ENCODE results near the gene CHCHD3. TPM values are rescaled to one million over a fixed set of nuclear protein-coding genes. Genes with fewer than 3 reads are reported as not detected.
A peak's percentile ranks its signal among the peaks of the same experiment; 100 is the strongest.

CHCHD3 gene
- total RNA-seq, 2 donors from 2014 or later: 29.8 to 33.0 TPM

DNA sequence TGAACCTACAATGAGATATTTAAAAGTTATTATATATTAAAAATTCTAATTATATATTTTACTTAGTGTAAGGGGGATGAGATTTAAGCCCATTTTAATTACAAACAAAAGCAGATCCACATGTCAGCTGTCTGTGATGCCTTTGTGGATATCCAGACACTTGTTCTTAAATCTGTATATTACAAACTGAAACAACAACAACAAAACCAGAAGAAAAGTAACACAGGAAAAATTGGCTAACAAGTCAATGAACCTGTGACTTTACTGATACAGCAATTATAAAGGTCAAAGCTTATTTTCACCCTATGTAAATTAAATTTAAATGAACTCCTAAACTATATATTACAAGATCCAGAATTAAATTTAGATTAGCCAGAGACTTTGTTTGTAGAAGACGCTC lies 222.7 kb downstream of the CHCHD3 start:
- H3K9me3 ChIP-seq (ENCODE audit: control insufficient read depth, low read length, poor library complexity, severe bottlenecking): no peaks in the 10 kb centered on the region
- no peak for ATAC-seq
- H3K27me3 Mint-ChIP-seq: no peaks in the 10 kb centered on the region
- H3K4me1 Mint-ChIP-seq: peaks cover 5% of the 10 kb centered on the region
- H3K4me3 Mint-ChIP-seq: no peak overlapping the region
- H3K36me3 Mint-ChIP-seq (ENCODE audit: low read depth): peaks cover 7% of the 10 kb centered on the region
- no peak overlapping the region for H3K27ac Mint-ChIP-seq
- DNase-seq: no peak

DNA sequence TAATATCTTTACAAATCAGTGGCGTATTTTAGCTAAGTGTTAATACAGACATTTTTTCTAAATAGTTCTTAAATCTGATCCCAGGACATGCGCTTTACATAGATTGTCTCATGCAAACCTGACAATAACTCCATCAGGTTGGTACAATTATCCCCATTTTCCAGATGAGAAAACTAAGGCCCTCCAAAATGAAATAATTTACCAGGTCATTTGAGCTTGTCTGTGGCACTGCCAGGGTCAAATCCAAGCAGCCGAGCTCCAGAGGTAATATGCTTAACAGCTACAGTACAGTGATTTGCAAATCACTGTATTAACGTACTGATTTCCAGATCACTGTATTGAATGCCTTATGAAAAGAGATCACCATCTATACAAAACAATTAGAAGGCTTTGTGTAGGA lies 223.1 kb downstream of the CHCHD3 start:
- no peak overlapping the region for H3K4me3 Mint-ChIP-seq
- no peaks in the 10 kb centered on the region for H3K9me3 ChIP-seq (ENCODE audit: control insufficient read depth, low read length, poor library complexity, severe bottlenecking)
- peak overlapping the region; percentile 29 for H3K27ac Mint-ChIP-seq
- peaks cover 5% of the 10 kb centered on the region for H3K4me1 Mint-ChIP-seq
- no peaks in the 10 kb centered on the region for H3K27me3 Mint-ChIP-seq
- no peak for DNase-seq
- peaks cover 7% of the 10 kb centered on the region for H3K36me3 Mint-ChIP-seq (ENCODE audit: low read depth)
- no peak for ATAC-seq

DNA sequence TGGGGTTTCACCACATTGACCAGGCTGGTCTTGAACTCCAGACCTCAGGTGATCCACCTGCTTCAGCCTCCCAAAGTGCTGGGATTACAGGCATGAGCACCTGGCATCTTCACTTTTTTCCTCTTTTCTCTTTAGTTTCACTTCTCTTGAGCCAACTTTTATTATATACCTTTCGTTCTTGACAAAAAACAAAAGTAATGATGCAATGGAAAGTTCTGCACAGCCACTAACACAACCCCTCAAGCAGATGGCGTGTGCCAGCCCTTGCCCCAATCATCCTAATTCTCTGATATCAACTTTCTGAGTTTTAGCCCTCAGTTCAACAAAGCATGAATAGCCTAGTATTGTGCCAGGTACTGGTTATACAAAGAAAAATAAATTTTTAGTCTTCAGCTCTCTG lies 223.6 kb downstream of the CHCHD3 start:
- Mint-ChIP-seq H3K27me3 (no peaks in the 10 kb centered on the region), H3K4me1 (peaks cover 5% of the 10 kb centered on the region), H3K27ac (peak overlapping the region; percentile 29), H3K36me3 (ENCODE audit: low read depth) (peaks cover 7% of the 10 kb centered on the region), H3K4me3 (no peak overlapping the region)
- H3K9me3 ChIP-seq (ENCODE audit: control insufficient read depth, low read length, poor library complexity, severe bottlenecking): no peaks in the 10 kb centered on the region
- ATAC-seq: no peak
- DNase-seq: no peak

DNA sequence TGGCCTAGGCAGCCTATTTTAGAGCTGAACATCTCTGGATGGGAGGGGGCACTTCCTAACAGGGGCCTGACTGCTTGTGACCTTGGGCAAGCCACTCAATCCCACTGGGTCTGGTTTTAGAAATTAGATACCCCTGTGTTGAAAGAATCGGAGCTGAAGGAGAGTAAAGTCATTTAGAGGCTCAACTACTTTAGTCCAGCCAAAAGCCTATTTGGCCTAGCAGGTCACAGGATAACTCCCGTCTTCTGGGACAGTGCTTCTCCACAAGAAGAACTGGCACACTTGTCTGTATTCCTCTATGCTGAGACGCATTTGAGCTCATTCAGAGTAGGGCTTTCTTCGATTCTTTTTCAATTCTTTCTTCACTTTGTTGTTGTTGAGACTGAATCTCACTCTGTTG lies 224.2 kb downstream of the CHCHD3 start:
- no peak for ATAC-seq
- Mint-ChIP-seq H3K4me1 (peaks cover 5% of the 10 kb centered on the region), H3K27ac (no peak overlapping the region), H3K36me3 (ENCODE audit: low read depth) (peaks cover 5% of the 10 kb centered on the region), H3K27me3 (no peaks in the 10 kb centered on the region), H3K4me3 (no peak overlapping the region)
- no peak for DNase-seq
- no peaks in the 10 kb centered on the region for H3K9me3 ChIP-seq (ENCODE audit: control insufficient read depth, low read length, poor library complexity, severe bottlenecking)

DNA sequence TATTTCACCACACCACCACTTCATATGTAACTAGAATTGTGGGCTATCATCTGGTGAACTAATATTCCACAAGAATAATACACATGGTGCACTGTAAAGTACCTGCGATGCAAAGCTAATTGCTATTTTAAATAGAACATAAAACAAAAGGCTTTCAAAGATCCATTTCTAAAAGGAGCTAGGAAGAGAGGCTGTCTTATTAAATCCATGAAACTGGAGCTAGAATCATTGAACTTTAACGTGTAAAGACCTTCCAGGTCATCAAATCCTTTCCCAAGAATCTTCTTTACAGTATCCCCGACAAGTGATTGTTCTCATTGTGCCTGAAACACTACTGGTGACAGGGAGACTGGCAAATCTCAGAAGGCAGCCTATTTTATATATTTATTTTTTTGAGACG lies 224.9 kb downstream of the CHCHD3 start:
- Mint-ChIP-seq H3K4me3 (no peak overlapping the region), H3K4me1 (peaks cover 5% of the 10 kb centered on the region), H3K27ac (no peak overlapping the region), H3K36me3 (ENCODE audit: low read depth) (peaks cover 5% of the 10 kb centered on the region), H3K27me3 (no peaks in the 10 kb centered on the region)
- DNase-seq (no peak), ATAC-seq (no peak)
- H3K9me3 ChIP-seq (ENCODE audit: control insufficient read depth, low read length, poor library complexity, severe bottlenecking): no peaks in the 10 kb centered on the region

DNA sequence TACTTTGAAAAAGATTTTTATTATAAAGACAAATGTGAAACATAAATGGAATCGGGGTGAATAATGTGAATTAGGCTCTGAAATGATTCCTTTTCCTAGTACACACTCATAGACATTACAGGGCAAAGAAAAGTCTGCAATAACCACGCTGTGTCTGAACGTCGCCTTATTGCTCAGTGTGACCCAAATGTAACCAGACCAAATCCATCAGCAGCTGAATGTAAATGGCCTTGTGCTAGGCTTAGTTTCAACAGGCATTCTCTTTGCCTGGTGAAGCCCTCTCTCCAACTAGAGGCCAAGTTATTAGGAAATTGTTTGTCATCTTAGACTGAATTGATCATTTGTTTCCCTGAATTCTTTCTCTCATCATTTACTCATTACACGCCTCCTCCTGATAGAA lies 225.5 kb downstream of the CHCHD3 start:
- no peak for DNase-seq
- Mint-ChIP-seq H3K36me3 (ENCODE audit: low read depth) (peaks cover 5% of the 10 kb centered on the region), H3K4me3 (no peak overlapping the region), H3K4me1 (peaks cover 5% of the 10 kb centered on the region), H3K27me3 (no peaks in the 10 kb centered on the region), H3K27ac (no peak overlapping the region)
- no peak for ATAC-seq
- no peaks in the 10 kb centered on the region for H3K9me3 ChIP-seq (ENCODE audit: control insufficient read depth, low read length, poor library complexity, severe bottlenecking)

DNA sequence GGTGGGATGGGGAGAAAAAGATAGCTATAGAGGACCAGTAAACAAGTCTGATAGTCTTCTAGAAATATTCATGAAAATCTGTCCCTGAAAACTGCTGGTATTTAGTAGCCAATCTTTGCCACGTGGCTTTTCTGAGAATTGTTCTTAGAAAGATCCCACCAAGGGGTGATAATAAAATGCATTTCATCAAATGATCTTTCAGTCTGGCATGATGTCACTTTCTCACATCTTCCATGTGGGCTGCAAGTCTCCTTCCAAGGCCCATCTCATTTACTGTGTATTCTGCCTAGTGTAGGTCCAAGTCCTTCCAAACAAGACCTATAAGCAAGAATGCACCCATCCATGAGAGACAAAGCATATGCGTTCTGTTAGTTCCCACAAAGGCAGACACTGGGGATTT lies 226.0 kb downstream of the CHCHD3 start:
- no peak overlapping the region for H3K27ac Mint-ChIP-seq
- ATAC-seq (no peak), DNase-seq (no peak)
- H3K4me3 Mint-ChIP-seq: no peak overlapping the region
- H3K27me3 Mint-ChIP-seq: no peaks in the 10 kb centered on the region
- no peaks in the 10 kb centered on the region for H3K9me3 ChIP-seq (ENCODE audit: control insufficient read depth, low read length, poor library complexity, severe bottlenecking)
- peaks cover 4% of the 10 kb centered on the region for H3K36me3 Mint-ChIP-seq (ENCODE audit: low read depth)
- peaks cover 2% of the 10 kb centered on the region for H3K4me1 Mint-ChIP-seq

DNA sequence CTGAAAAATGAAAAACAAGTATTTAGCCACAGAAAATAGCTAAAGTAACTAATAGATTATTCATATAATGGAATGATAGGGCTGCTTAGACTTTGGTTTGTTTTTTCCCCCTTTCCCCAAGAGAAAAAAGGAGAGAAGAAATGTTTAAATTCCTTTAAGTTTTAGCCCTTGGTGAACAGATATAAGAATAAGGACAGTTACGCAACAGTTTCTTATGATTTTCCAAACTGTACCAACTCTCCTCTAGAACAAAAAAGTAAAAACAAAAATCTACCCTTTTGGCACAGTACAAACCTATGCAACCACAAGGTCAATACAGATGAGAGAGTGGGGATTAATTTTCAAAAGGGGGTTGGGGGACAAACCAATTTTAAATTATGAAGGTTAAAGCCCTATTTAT lies 227.7 kb downstream of the CHCHD3 start:
- H3K9me3 ChIP-seq (ENCODE audit: control insufficient read depth, low read length, poor library complexity, severe bottlenecking): no peaks in the 10 kb centered on the region
- Mint-ChIP-seq H3K27me3 (no peaks in the 10 kb centered on the region), H3K36me3 (ENCODE audit: low read depth) (peaks cover 3% of the 10 kb centered on the region), H3K4me3 (no peak overlapping the region), H3K4me1 (peaks cover 2% of the 10 kb centered on the region), H3K27ac (no peak overlapping the region)
- no peak for DNase-seq
- no peak for ATAC-seq

DNA sequence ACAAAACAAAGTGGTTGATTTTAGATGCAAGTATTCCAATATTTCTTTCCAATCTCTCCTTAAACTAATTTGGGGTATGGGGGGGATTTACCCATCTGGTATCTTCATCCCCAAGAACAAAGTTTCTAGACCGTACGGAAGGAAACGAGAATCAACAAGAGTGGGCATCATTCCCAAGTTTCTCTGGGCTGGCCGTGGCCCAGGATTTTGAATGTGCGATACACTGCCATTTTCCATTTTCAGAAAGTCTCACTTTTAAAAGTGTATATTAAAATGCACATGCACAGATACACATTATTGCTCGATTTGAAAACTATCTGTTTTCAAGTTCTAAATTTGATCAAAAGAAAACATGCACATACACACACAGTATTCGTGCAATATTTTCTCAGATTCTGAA lies 234.5 kb downstream of the CHCHD3 start:
- peaks cover 3% of the 10 kb centered on the region for H3K9me3 ChIP-seq (ENCODE audit: control insufficient read depth, low read length, poor library complexity, severe bottlenecking)
- no peaks in the 10 kb centered on the region for H3K36me3 Mint-ChIP-seq (ENCODE audit: low read depth)
- no peak overlapping the region for H3K4me3 Mint-ChIP-seq
- H3K27ac Mint-ChIP-seq: no peak overlapping the region
- ATAC-seq: no peak
- peaks cover 2% of the 10 kb centered on the region for H3K4me1 Mint-ChIP-seq
- DNase-seq: no peak
- no peaks in the 10 kb centered on the region for H3K27me3 Mint-ChIP-seq

DNA sequence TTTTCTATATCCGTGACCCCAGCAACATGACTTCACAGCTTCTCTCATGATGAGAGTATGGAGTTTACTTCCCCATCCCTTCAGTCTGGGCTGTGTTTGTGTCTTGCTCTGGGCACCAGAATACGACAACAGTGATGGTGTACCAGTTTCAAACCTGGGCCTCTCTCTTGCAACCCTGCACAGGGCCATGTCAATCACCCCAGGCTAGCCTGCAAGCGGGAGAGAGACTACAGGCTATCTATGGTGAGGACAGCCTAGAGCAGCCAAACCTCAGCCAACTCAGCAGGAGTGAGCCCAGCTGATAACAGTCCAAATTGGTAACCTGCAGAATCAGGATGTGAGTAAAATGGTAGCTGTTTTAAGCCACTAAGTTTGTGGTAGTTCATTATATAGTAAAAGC lies 235.8 kb downstream of the CHCHD3 start:
- no peak overlapping the region for H3K4me3 Mint-ChIP-seq
- ATAC-seq: no peak

DNA sequence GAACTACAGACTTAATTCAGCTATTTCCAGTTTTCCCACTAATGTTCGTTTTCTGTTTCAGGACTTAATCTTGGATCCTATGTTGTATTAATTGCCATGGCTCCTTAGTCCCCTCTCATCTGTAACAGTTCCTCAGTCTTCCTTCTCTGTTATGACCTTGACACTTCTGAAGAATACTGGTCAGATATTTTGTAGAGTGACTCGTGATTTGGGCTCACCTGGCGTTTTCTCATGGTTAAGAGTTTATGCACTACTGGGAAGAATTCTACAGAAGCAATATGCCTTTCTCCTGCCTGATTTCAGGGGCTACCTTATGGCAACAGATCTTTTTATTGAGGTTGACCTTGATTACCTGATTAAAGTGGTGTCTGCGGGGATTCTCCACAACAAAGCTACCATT lies 239.4 kb downstream of the CHCHD3 start:
- no peak for ATAC-seq
- H3K36me3 Mint-ChIP-seq (ENCODE audit: low read depth): peaks cover 3% of the 10 kb centered on the region
- H3K4me3 Mint-ChIP-seq: no peak overlapping the region
- H3K27ac Mint-ChIP-seq: no peak overlapping the region
- H3K27me3 Mint-ChIP-seq: no peaks in the 10 kb centered on the region
- no peak for DNase-seq
- H3K9me3 ChIP-seq (ENCODE audit: control insufficient read depth, low read length, poor library complexity, severe bottlenecking): peaks cover 3% of the 10 kb centered on the region
- peaks cover 5% of the 10 kb centered on the region for H3K4me1 Mint-ChIP-seq

More for the DNA sequence above, 235.8 kb downstream of the CHCHD3 start:
- H3K27me3 Mint-ChIP-seq: no peaks in the 10 kb centered on the region
- no peak for DNase-seq
- H3K36me3 Mint-ChIP-seq (ENCODE audit: low read depth): peaks cover 3% of the 10 kb centered on the region
- H3K9me3 ChIP-seq (ENCODE audit: control insufficient read depth, low read length, poor library complexity, severe bottlenecking): peaks cover 3% of the 10 kb centered on the region
- peaks cover 2% of the 10 kb centered on the region for H3K4me1 Mint-ChIP-seq
- no peak overlapping the region for H3K27ac Mint-ChIP-seq

DNA sequence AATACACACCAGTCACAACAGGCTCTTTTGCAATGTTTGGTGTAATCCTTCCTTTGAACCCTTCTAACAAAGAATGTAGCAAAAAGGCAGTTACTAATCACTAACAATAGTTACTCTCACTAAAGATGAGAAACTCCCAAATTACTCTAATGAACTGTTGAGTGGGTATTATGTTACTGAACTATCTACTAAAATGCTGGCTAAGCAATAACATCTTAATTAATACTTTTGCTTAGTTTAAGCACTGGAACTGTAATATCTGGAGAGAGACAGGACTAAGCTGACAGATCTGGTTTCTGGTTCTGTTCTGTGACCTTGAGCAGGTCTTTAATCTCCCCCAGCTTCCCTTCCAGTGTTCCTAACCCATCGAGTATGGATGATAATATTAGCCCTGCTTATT lies 241.7 kb downstream of the CHCHD3 start:
- Mint-ChIP-seq H3K4me3 (no peak overlapping the region), H3K27me3 (no peaks in the 10 kb centered on the region), H3K36me3 (ENCODE audit: low read depth) (peaks cover 10% of the 10 kb centered on the region), H3K4me1 (peaks cover 3% of the 10 kb centered on the region), H3K27ac (no peak overlapping the region)
- DNase-seq (no peak), ATAC-seq (no peak)
- H3K9me3 ChIP-seq (ENCODE audit: control insufficient read depth, low read length, poor library complexity, severe bottlenecking): no peaks in the 10 kb centered on the region

DNA sequence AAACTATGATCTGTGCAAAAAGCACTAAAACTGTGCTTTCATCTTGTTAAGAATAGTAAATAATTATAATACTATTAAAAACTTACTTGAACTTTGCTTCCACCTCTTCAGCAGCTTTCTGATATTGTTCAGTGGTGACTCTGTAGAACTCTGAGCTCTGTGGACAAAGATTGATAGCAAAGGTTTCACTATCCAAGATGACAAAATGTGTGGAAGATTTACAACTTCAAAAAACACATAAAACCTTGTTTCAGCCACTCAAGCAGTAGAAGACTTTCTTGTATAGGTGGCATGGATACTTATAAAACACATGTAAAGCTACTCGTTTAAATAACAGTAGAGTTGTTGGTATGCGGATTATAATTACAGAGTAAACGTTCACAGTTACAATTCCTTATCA lies 243.6 kb downstream of the CHCHD3 start:
- Mint-ChIP-seq H3K27ac (no peak overlapping the region), H3K4me3 (no peak overlapping the region), H3K27me3 (no peaks in the 10 kb centered on the region), H3K4me1 (peaks cover 3% of the 10 kb centered on the region), H3K36me3 (ENCODE audit: low read depth) (peaks cover 10% of the 10 kb centered on the region)
- no peak for ATAC-seq
- H3K9me3 ChIP-seq (ENCODE audit: control insufficient read depth, low read length, poor library complexity, severe bottlenecking): no peaks in the 10 kb centered on the region
- DNase-seq: no peak

DNA sequence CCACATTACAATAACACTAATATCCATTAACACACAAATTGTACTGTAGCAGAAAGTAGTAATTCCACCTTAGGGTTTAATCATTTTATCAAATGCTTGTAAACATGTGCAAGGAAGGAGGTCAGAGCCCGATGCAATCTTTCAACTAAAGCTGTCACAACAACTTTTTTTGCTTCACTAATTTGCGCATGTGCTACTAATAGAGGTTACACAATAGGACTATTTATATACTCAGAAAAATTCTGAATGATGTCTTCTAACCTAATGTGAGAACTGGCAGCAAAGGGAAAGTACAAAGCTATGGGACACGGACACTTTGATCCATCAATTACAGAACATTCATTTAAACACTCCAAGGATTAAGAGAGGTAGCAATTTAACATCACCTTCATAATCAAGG lies 244.4 kb downstream of the CHCHD3 start:
- Mint-ChIP-seq H3K27ac (no peak overlapping the region), H3K36me3 (ENCODE audit: low read depth) (peaks cover 10% of the 10 kb centered on the region), H3K4me3 (no peak overlapping the region), H3K4me1 (peaks cover 3% of the 10 kb centered on the region), H3K27me3 (no peaks in the 10 kb centered on the region)
- no peaks in the 10 kb centered on the region for H3K9me3 ChIP-seq (ENCODE audit: control insufficient read depth, low read length, poor library complexity, severe bottlenecking)
- no peak for ATAC-seq
- no peak for DNase-seq

DNA sequence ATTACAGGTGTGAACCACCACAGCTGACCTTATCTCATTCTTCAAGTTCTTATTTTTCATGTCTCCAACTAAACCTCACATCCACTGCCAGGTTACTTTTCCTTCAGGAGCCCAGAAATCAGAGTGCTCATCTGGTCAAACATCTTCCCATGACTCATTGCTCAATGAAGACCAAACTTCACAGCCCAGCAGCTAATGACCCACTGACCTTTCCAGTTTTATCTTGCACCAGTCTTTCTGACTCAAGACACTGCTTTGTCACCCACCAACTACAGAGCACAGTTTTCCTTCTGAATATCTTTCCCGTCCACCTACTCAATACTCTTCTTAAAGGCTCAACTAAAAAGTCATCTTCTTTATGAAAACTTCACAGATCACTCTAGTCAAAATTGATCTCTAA lies 245.1 kb downstream of the CHCHD3 start:
- H3K9me3 ChIP-seq (ENCODE audit: control insufficient read depth, low read length, poor library complexity, severe bottlenecking): no peaks in the 10 kb centered on the region
- Mint-ChIP-seq H3K4me3 (no peak overlapping the region), H3K27me3 (no peaks in the 10 kb centered on the region), H3K36me3 (ENCODE audit: low read depth) (peaks cover 10% of the 10 kb centered on the region), H3K4me1 (peaks cover 3% of the 10 kb centered on the region), H3K27ac (no peak overlapping the region)
- ATAC-seq (no peak), DNase-seq (no peak)
